MM.1S (cell line): ENCODE measurements around the gene SAXO2.
"Not testable (repeated sequence)": the region's sequence is repeated elsewhere in the genome, so short reads cannot be mapped to it uniquely, and the experiment has no call there.

Source experiments
- DNase-seq: peaks from one replicate; pipeline ENCODE4 v3.0.0-alpha.2; 2015
- H2AFZ ChIP-seq: fragments of 300-600 bp; sonication (generic); 2 replicates; pipeline ENCODE4 v1.6.0; 2016; ENCODE audit warnings: antibody characterized with exemption, low read length
- H3F3A ChIP-seq: fragments of 300-600 bp; sonication (generic); 2 replicates; pipeline ENCODE4 v1.6.1; 2016; ENCODE audit warnings: mild to moderate bottlenecking, antibody characterized with exemption, low read length, moderate library complexity, mixed read lengths; ENCODE audit not compliant: insufficient read depth
- H3K27ac ChIP-seq: fragments of 300-600 bp; sonication (generic); 2 replicates; pipeline ENCODE4 v1.5.1; 2016; ENCODE audit warnings: mild to moderate bottlenecking, low read length
- H3K27me3 ChIP-seq: fragments of 300-600 bp; sonication (generic); replicated peaks from 2 replicates; pipeline ENCODE4 v1.6.0; 2016; ENCODE audit warnings: low read length; ENCODE audit not compliant: insufficient read depth
- H3K36me3 ChIP-seq: fragments of 300-600 bp; sonication (generic); replicated peaks from 2 replicates; pipeline ENCODE4 v1.6.1; 2016; ENCODE audit warnings: mild to moderate bottlenecking, low read length, mixed read lengths; ENCODE audit not compliant: insufficient read depth
- H3K4me1 ChIP-seq: fragments of 300-600 bp; sonication (generic); 2 replicates; pipeline ENCODE4 v1.6.1; 2016; ENCODE audit warnings: low read length, mixed read lengths
- H3K4me2 ChIP-seq: fragments of 300-600 bp; sonication (generic); 2 replicates; pipeline ENCODE4 v1.6.0; 2016; ENCODE audit warnings: low read depth, low read length
- H3K4me3 ChIP-seq: fragments of 300-600 bp; sonication (generic); 2 replicates; pipeline ENCODE4 v1.5.1; 2016; ENCODE audit warnings: low read length, mixed read lengths
- H3K79me2 ChIP-seq: fragments of 300-600 bp; sonication (generic); 2 replicates; pipeline ENCODE4 v1.6.1; 2016; ENCODE audit warnings: mixed run types, low read length, mixed read lengths
- H3K9ac ChIP-seq: fragments of 300-600 bp; sonication (generic); 2 replicates; pipeline ENCODE4 v1.6.1; 2016; ENCODE audit warnings: low read length, mixed read lengths
- H3K9me2 ChIP-seq: fragments of 300-600 bp; sonication (generic); replicated peaks from 2 replicates; pipeline ENCODE4 v1.6.1; 2016; ENCODE audit warnings: mild to moderate bottlenecking, low read length, mixed read lengths; ENCODE audit not compliant: insufficient read depth
- H3K9me3 ChIP-seq: fragments of 300-600 bp; sonication (generic); replicated peaks from 2 replicates; pipeline ENCODE4 v1.6.1; 2016; ENCODE audit warnings: mild to moderate bottlenecking, low read length, mixed read lengths; ENCODE audit not compliant: insufficient read depth
- H4K20me1 ChIP-seq: fragments of 300-600 bp; sonication (generic); 2 replicates; pipeline ENCODE4 v1.6.1; 2016; ENCODE audit warnings: mild to moderate bottlenecking, low read length, moderate library complexity, mixed read lengths; ENCODE audit not compliant: insufficient read depth
- EZH2 ChIP-seq: fragments of 300-600 bp; sonication (generic); optimal IDR thresholded peaks from 2 replicates; pipeline ENCODE3; 2017; ENCODE audit warnings: low read depth, mild to moderate bottlenecking, antibody characterized with exemption, low read length, mixed read lengths
- EZH2phosphoT487 ChIP-seq: fragments of 300-600 bp; sonication (generic); IDR thresholded peaks from 2 replicates; pipeline ENCODE4 v1.6.1; 2018; ENCODE audit warnings: antibody characterized with exemption, low read length
- TF ChIP-seq, protein P1 (sequence below): fragments of 300-600 bp; sonication (generic); IDR thresholded peaks from 2 replicates; pipeline ENCODE4 v1.5.1; 2016; ENCODE audit warnings: antibody characterized with exemption, low read length, mixed read lengths

The SAXO2 gene

GRCh38 chr15:82263350-82263749 is 732 bp downstream of the SAXO2 start:
- Histone ChIP-seq H4K20me1 (no peaks in the 10 kb centered on the region), H3F3A (peaks cover 5% of the 10 kb centered on the region; the same call in 1 of the 2 replicates), H2AFZ (peak overlapping the region; percentile 74), H3K4me2 (peak overlapping the region; percentile 87), H3K4me1 (peaks cover 32% of the 10 kb centered on the region), H3K9ac (peak overlapping the region; percentile 77; the same call in 1 of the 2 replicates), H3K9me3 (no peaks in the 10 kb centered on the region), H3K9me2 (no peaks in the 10 kb centered on the region), H3K4me3 (peak overlapping the region; percentile 87), H3K79me2 (peaks cover 21% of the 10 kb centered on the region), H3K36me3 (peaks cover 3% of the 10 kb centered on the region), H3K27ac (no peak overlapping the region), H3K27me3 (no peaks in the 10 kb centered on the region)
- no peak for DNase-seq
- TF ChIP-seq, protein P1, sequence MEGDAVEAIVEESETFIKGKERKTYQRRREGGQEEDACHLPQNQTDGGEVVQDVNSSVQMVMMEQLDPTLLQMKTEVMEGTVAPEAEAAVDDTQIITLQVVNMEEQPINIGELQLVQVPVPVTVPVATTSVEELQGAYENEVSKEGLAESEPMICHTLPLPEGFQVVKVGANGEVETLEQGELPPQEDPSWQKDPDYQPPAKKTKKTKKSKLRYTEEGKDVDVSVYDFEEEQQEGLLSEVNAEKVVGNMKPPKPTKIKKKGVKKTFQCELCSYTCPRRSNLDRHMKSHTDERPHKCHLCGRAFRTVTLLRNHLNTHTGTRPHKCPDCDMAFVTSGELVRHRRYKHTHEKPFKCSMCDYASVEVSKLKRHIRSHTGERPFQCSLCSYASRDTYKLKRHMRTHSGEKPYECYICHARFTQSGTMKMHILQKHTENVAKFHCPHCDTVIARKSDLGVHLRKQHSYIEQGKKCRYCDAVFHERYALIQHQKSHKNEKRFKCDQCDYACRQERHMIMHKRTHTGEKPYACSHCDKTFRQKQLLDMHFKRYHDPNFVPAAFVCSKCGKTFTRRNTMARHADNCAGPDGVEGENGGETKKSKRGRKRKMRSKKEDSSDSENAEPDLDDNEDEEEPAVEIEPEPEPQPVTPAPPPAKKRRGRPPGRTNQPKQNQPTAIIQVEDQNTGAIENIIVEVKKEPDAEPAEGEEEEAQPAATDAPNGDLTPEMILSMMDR: no peak

GRCh38 chr15:82267137-82267536 is 4.5 kb downstream of the SAXO2 start:
- H3F3A ChIP-seq, H4K20me1 ChIP-seq, H3K27ac ChIP-seq, H3K9me3 ChIP-seq, H3K9ac ChIP-seq, H2AFZ ChIP-seq, DNase-seq, H3K4me3 ChIP-seq, H3K9me2 ChIP-seq, H3K27me3 ChIP-seq, H3K36me3 ChIP-seq, H3K79me2 ChIP-seq: not testable (repeated sequence)
- Histone ChIP-seq H3K4me2 (peak overlapping the region; percentile 21), H3K4me1 (peaks cover 20% of the 10 kb centered on the region)

DNA sequence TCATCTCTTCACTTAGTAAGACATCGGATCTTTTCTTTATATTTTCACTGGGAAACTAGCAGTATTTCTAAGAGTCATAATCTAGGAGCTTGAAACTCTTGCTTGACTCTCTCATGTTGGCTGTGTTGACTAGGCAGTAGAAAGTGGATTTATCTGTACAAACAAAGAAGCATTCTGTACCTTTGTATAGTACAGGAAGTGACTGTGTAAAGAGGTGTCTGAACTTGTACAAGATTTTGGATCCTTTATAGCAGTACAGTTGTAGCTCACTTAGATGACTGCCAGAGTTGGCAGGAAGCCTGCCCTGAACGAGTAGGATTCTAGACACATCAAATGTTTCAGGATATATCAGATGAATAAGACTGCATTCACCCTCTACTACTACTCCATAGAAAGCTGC is 5.8 kb downstream of the SAXO2 start:
- H3K36me3 ChIP-seq, H3K79me2 ChIP-seq, H3K9me3 ChIP-seq, H3F3A ChIP-seq, DNase-seq, H2AFZ ChIP-seq, H4K20me1 ChIP-seq, H3K27ac ChIP-seq, H3K9ac ChIP-seq, H3K4me3 ChIP-seq, H3K27me3 ChIP-seq, H3K9me2 ChIP-seq, H3K4me2 ChIP-seq: not testable (repeated sequence)
- peaks cover 20% of the 10 kb centered on the region for H3K4me1 ChIP-seq

GRCh38 chr15:82272154-82272553 is 9.5 kb downstream of the SAXO2 start:
- Histone ChIP-seq H3K27me3 (peaks cover 11% of the 10 kb centered on the region; the same call in 1 of the 2 replicates), H3K36me3 (no peaks in the 10 kb centered on the region), H3K79me2 (no peaks in the 10 kb centered on the region), H3K4me1 (peaks cover 3% of the 10 kb centered on the region; the same call in 1 of the 2 replicates), H3K9me3 (no peaks in the 10 kb centered on the region), H3K9ac (no peak overlapping the region), H3K27ac (no peak overlapping the region), H4K20me1 (no peaks in the 10 kb centered on the region), H3F3A (no peaks in the 10 kb centered on the region), H3K4me3 (no peak overlapping the region), H3K9me2 (no peaks in the 10 kb centered on the region), H3K4me2 (no peak overlapping the region), H2AFZ (no peak overlapping the region)
- no peak for DNase-seq
- TF ChIP-seq EZH2 (no peak), EZH2phosphoT487 (no peak)
- TF ChIP-seq, protein P1: no peak
